ENCODE results near the gene AGBL1. TPM values are rescaled to one million over a fixed set of nuclear protein-coding genes. Genes with fewer than 3 reads are reported as not detected.

The AGBL1 gene
- not detected in 2 replicates for total RNA-seq

DNA sequence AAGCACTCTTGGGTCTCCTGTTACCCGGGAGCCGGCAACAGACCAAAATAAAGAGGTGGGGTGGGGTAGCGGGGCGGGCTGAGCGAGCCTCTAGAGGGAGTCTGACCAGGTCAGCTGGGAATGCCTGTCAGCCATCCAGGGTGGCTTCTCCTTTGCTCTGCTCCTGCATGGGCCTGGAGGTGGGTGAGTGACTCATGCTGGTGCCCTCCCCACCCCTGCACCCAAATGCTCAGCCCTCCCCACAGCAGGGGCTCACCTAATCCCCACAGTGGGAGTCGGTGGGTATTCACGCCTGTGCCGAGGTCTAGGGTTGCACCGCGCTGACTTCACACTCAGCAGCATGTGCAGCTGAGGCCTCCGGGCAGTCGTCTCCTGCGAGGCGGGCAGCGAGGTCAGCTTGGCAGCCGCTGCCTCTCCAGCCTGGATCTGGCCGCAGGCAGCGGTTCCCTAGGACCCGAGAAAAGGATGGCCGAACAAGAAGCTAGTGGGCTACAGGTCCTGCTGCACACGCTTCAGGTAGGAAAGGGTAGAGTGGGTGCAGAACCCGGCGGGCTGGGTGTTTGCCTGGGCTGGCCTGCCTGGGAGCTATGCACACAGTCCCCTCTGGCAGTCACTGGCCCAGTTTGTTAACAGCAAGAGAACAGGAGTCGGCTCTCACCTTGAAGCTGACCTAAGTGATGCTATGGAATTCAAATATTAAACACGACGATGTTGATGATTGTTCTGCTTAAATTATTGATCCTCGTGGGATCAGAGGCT lies at the start of gene AGBL1:
Gene AGBL1 (plus strand): TSS at position 364 of the 759 bp plus-strand sequence.

